ENCODE results near the gene CHRNB1.

DNA sequence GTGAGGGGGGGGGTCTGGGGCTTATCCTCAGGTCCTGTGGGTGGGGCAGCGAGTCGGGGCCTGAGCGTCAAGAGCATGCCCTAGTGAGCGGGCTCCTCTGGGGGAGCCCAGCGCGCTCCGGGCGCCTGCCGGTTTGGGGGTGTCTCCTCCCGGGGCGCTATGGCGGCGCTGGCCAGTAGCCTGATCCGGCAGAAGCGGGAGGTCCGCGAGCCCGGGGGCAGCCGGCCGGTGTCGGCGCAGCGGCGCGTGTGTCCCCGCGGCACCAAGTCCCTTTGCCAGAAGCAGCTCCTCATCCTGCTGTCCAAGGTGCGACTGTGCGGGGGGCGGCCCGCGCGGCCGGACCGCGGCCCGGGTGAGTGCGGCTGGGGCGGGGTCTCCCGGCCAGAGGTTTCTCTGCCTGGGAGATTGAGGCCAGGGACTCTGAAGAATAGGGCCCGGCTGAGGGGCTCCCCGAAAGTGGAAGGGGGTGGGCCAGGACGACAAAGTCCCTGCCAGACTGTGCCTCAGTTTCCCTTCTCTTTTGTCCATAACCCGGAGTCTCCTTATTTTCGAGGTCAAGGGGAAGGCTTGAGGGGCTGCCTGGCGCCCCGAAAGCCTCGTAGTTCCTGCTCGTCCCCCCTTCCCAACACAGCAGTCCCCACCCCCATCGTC, 5.3 kb upstream of the CHRNB1 start, which contains the start of gene FGF11:
- TF ChIP-seq, protein P1, sequence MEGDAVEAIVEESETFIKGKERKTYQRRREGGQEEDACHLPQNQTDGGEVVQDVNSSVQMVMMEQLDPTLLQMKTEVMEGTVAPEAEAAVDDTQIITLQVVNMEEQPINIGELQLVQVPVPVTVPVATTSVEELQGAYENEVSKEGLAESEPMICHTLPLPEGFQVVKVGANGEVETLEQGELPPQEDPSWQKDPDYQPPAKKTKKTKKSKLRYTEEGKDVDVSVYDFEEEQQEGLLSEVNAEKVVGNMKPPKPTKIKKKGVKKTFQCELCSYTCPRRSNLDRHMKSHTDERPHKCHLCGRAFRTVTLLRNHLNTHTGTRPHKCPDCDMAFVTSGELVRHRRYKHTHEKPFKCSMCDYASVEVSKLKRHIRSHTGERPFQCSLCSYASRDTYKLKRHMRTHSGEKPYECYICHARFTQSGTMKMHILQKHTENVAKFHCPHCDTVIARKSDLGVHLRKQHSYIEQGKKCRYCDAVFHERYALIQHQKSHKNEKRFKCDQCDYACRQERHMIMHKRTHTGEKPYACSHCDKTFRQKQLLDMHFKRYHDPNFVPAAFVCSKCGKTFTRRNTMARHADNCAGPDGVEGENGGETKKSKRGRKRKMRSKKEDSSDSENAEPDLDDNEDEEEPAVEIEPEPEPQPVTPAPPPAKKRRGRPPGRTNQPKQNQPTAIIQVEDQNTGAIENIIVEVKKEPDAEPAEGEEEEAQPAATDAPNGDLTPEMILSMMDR (conservative IDR thresholded peaks at IDR 0.05): no peak
- no peak for TF ChIP-seq ZFX (IDR thresholded peaks at IDR 0.05)

Data from C4-2B (cell line).